GM12874 (cell line): Measurements from ENCODE around the gene MKKS.

Experiments
- TF ChIP-seq, protein P1 (sequence below): IDR thresholded peaks from 2 replicates; pipeline ENCODE4 v1.5.1; 2011; ENCODE audit warnings: low read depth, mild to moderate bottlenecking, control low read depth, low read length, moderate library complexity; ENCODE audit not compliant: insufficient read depth

Gene MKKS

GRCh38 chr20:10352934-10353824 is 80.8 kb downstream of the MKKS start:
- TF ChIP-seq, protein P1, sequence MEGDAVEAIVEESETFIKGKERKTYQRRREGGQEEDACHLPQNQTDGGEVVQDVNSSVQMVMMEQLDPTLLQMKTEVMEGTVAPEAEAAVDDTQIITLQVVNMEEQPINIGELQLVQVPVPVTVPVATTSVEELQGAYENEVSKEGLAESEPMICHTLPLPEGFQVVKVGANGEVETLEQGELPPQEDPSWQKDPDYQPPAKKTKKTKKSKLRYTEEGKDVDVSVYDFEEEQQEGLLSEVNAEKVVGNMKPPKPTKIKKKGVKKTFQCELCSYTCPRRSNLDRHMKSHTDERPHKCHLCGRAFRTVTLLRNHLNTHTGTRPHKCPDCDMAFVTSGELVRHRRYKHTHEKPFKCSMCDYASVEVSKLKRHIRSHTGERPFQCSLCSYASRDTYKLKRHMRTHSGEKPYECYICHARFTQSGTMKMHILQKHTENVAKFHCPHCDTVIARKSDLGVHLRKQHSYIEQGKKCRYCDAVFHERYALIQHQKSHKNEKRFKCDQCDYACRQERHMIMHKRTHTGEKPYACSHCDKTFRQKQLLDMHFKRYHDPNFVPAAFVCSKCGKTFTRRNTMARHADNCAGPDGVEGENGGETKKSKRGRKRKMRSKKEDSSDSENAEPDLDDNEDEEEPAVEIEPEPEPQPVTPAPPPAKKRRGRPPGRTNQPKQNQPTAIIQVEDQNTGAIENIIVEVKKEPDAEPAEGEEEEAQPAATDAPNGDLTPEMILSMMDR, result no peak
